Uterus (tissue), 2 donors: Measurements from ENCODE around the gene ZC3H7B.

ENCODE experiments used
- CTCF ChIP-seq, 4 experiments: fragments of 200-600 bp in 2 of 4; fragments of 450-650 bp in 2 of 4; sonication (generic) in 2 of 4; IDR thresholded peaks; one replicate each; pipeline ENCODE4 v1.5.1; 2016 to 2019; ENCODE audit warnings: antibody characterized with exemption in 4 of 4, mild to moderate bottlenecking in 2 of 4, moderate library complexity in 1 of 4
- POLR2A ChIP-seq, 2 donors: fragments of 450-650 bp; IDR thresholded peaks; one replicate each; pipeline ENCODE4 v1.6.1; 2016; ENCODE audit warnings: antibody characterized with exemption in 2 of 2, mild to moderate bottlenecking in 1 of 2, moderate library complexity in 1 of 2

- TF ChIP-seq CTCF (IDR thresholded peaks at IDR 0.05) = no peak
- TF ChIP-seq POLR2A (IDR thresholded peaks at IDR 0.05) = no peak
These were observed 44.5 kb downstream of the ZC3H7B start for GRCh38 chr22:41345807-41346335.
